ENCODE data around the gene TNKS1BP1.

- TF ChIP-seq, protein P1, sequence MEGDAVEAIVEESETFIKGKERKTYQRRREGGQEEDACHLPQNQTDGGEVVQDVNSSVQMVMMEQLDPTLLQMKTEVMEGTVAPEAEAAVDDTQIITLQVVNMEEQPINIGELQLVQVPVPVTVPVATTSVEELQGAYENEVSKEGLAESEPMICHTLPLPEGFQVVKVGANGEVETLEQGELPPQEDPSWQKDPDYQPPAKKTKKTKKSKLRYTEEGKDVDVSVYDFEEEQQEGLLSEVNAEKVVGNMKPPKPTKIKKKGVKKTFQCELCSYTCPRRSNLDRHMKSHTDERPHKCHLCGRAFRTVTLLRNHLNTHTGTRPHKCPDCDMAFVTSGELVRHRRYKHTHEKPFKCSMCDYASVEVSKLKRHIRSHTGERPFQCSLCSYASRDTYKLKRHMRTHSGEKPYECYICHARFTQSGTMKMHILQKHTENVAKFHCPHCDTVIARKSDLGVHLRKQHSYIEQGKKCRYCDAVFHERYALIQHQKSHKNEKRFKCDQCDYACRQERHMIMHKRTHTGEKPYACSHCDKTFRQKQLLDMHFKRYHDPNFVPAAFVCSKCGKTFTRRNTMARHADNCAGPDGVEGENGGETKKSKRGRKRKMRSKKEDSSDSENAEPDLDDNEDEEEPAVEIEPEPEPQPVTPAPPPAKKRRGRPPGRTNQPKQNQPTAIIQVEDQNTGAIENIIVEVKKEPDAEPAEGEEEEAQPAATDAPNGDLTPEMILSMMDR (IDR thresholded peaks at IDR 0.05), result no peak
- TF ChIP-seq EP300 (IDR thresholded peaks at IDR 0.05) (no peak), POLR2AphosphoS5 (IDR thresholded peaks at IDR 0.05) (no peak), POLR2A (IDR thresholded peaks at IDR 0.05; ENCODE audit: low read depth) (no peak)
Measured at GRCh38 chr11:57335023-57335342, 10.2 kb upstream of the TNKS1BP1 start.
